ELF-1 (cell line): Measurements from ENCODE around the gene VCX3B.
"Not testable (repeated sequence)": the region's sequence is repeated elsewhere in the genome, so short reads cannot be mapped to it uniquely, and the experiment has no call there.

Experiments used
- DNase-seq: peaks from one replicate; pipeline ENCODE4 v3.0.0-alpha.2; 2016; ENCODE audit warnings: low read depth, low spot score

Gene VCX3B

DNA sequence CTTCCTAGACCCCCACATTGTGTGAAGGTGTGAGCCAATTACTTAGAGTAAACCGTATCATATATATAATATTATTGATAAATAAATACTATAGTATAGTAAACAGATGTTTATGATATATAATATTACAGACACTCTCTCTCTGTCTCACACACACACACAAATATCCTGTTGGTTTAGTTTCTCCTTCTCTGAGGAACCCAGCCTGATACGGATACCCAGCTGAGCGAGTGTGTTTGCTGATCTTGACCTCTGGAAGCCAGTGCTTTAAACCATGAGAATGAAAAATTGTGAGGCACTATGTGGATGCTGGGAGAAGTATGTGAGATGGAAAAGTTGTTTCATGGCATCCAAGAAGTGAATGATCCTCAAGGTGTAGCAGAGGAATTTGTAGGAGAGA is at the start of gene VCX3B:
TSS of gene VCX3B (plus strand) at position 301 of the 400 bp plus-strand sequence. CDS start 621 bp downstream, outside the sequence.
- DNase-seq, result not testable (repeated sequence)

DNA sequence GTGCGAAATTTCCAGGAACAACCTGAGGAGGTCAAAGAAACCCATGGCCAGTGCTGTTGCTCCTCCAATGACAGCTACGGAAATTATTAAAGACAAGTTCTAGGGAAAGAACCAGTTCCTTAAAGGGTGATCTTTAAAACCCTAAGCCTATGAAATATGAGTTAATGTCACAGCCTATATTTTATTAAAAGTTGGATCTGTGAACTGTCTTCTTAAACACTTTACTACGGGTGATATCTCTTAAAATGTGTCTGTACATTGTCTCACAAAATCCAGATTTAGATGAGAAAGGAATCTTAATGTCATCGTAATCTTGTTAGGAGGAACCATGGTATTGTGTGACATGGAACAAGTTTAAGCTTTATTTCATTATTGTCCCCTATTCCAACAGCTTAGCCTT is 46.3 kb upstream of the VCX3B start:
- DNase-seq, result no peak

GRCh38 chrX:8424912-8425311 is 39.7 kb upstream of the VCX3B start:
- no peak for DNase-seq

- DNase-seq, result no peak
Observed at GRCh38 chrX:8429692-8430249, 34.9 kb upstream of the VCX3B start.

- DNase-seq, result no peak
Observed at GRCh38 chrX:8430444-8430843, 34.2 kb upstream of the VCX3B start.

GRCh38 chrX:8432396-8432795 is 32.2 kb upstream of the VCX3B start:
- DNase-seq, result no peak

- DNase-seq, result no peak
Observed at GRCh38 chrX:8433109-8434062, 31.2 kb upstream of the VCX3B start.

GRCh38 chrX:8447368-8447767 is 17.3 kb upstream of the VCX3B start:
- DNase-seq, result no peak

DNA sequence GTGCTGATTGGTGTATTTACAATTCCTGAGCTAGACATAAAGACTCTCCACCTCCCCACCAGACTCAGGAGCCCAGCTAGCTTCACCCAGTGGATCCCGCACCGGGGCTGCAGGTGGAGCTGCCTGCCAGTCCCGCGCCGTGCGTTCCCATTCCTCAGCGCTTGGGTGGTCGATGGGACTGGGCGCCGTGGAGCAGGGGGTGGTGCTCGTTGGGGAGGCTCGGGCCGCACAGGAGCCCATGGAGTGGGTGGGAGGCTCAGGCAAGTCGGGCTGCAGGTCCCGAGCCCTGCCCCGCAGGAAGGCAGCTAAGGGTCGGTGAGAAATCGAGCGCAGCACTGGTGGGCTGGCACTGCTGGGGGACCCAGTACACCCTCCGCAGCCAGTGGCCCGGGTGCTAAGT is 12.3 kb upstream of the VCX3B start:
- DNase-seq, result not testable (repeated sequence)

DNA sequence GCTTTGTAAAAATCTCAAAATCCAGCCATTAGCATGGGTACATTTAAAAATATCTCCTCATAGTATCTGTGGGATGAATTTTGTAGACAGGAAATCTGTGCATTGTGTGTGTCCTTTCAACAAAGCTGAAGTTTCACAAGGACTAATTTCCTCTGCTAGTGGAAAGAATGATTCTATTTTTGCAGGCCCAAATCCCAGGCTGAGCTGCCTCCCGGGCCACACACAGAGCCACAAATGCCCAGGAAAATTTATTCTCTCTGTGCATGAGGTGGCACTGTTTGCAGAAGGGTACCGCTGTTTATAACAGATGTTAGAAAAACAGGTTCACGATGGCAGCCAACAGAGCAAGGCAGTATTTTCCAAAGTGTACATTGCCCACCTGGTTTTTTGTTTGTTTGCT is 11.0 kb upstream of the VCX3B start:
- no peak for DNase-seq

- no peak for DNase-seq
Observed at GRCh38 chrX:8455557-8455956, 9.1 kb upstream of the VCX3B start.

DNA sequence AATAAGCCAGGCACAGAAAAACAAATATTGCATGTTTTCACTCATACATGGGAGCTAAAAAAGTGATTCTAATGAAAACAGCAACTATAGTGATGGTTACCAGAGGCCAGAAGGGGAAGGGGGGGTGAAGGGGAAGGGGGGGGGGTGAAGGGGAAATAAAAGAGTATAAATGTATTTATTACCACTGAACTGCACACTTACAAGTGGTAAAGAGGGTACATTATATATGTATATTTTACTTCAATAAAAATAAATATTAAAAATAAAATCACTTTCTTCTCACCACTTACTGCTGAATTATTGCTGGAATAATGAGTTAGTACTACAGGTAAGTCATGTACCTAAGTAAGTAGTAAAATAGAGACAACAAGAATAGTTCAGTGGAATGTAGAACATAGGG is 2.1 kb upstream of the VCX3B start:
- no peak for DNase-seq

DNA sequence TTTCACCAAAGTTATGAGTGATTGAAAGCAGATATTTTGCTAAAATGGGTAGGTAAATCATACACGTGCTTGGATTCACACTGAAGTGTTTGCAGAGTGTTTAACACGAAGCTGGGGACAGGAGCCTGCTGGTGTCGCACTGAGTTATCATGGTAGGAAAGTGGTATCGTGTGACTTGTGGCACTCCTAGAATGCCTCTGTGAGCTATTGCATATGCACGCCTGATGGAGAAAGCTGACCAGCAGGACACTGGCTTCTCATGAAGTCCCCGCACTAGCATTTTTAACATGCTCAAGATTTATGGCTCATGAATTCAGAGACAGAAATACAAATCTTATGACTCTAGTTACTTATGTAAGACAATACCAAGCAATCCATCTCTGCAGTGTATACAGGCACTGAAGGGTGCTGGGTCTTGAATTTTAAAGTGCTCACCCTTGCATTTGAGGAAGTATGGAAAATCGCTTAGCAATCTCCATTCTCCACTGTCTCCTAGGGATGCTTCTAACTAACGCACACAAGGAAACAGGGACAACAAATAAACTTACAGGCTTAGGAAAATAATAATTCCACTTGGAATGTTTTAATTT is 19.8 kb downstream of the VCX3B start:
- DNase-seq, result no peak

DNA sequence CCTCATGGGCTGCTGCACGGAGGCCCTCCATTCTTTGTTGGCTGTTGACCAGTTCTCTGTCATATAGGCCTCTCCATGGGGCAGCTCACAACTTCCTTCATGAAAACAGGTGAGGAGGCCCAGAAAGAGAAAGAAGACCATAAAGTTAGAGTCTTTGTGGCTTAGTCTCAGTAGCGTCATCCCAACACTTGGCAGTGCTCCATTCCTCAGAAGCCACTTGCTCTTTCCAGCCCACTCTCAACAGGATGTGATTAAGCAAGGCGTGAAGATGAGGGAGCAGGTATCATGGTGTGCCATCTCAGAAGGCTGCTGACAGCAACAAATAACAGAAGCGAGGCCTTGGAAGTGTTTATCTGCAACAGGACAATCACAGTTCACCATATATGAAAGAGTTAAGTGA is 30.4 kb downstream of the VCX3B start:
- not testable (repeated sequence) for DNase-seq

DNA sequence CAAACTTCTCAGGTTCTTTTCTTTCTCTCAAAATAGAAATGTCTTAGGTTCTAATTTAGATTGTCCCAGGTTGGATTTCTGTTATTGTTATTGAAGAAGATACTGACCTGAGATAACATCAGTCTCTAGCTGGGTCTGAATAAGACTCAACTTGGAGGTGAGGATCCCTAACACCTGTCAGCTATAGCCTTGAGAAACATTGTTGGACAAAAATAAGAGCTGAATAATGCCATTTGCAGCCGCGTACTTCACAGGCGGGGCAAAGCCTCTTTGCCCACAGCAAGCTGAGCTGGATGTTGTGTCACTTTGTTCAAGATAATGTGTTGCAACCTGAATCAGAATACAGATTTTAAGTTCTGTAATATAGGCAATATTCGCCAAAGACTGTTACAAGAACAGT is 35.6 kb downstream of the VCX3B start:
- DNase-seq, result no peak

DNA sequence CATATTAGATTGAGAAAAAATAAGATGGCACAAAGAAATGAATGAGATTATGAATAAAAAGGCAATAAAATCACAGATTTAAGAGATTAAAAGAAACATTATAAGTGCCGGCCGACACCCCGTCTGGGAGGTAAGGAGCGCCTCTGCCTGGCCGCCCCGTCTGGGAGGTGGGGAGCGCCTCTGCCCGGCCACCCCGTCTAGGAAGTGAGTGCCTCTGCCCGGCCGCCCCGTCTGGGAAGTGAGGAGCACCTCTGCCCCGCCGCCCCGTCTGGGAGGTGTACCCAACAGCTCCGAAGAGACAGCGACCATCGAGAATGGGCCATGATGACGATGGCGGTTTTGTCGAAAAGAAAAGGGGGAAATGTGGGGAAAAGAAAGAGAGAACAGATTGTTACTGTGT is 37.5 kb downstream of the VCX3B start:
- DNase-seq, result not testable (repeated sequence)

- no peak for DNase-seq
Observed at GRCh38 chrX:8504451-8504850, 39.8 kb downstream of the VCX3B start.
